OCI-LY7 (cell line): Measurements from ENCODE around the gene SORD. TPM values are rescaled to one million over a fixed set of nuclear protein-coding genes. Genes with fewer than 3 reads are reported as not detected.
"Not testable (repeated sequence)": the region's sequence is repeated elsewhere in the genome, so short reads cannot be mapped to it uniquely, and the experiment has no call there.

Experiments used
- Bru-seq: library from RNA; stranded (reverse); fragments of 400-500 nt; gene quantifications from one replicate; lab custom pipeline; 2021; lab: Mats Ljungman, UMichigan
- BruChase-seq, 2 experiments: library from RNA; stranded (reverse); fragments of 400-500 nt; gene quantifications; one replicate each; lab custom pipeline; 2021; lab: Mats Ljungman, UMichigan
- BruUV-seq: library from RNA; stranded (reverse); fragments of 400-500 nt; replicated peaks from 2 replicates; lab custom pipeline; 2021; lab: Mats Ljungman, UMichigan
- CTCF ChIA-PET: fragments of 300-600 bp; sonication (Branson Sonifier 250); formaldehyde crosslinking; loops from one replicate; lab custom pipeline; 2022; ENCODE audit warnings: antibody characterized with exemption; ENCODE audit not compliant: unreplicated experiment; lab: Charles Lee
- POLR2A ChIA-PET: fragments of 300-600 bp; sonication (Branson Sonifier 250); formaldehyde crosslinking; loops from one replicate; lab custom pipeline; 2022; ENCODE audit warnings: antibody characterized with exemption; lab: Charles Lee
- DNase-seq: peaks from one replicate; pipeline ENCODE4 v3.0.0-alpha.2; 2015; ENCODE audit warnings: low spot score
- H2AFZ ChIP-seq: fragments of 200-600 bp; sonication (generic), shearing (Covaris generic); 2 replicates; pipeline ENCODE4 v1.6.1; 2014; ENCODE audit warnings: mild to moderate bottlenecking, antibody characterized with exemption, low read length, moderate library complexity
- H3K27ac ChIP-seq: fragments of 200-600 bp; sonication (generic); 2 replicates; pipeline ENCODE4 v1.5.1; 2014; ENCODE audit warnings: mixed run types, low read depth, mild to moderate bottlenecking, moderate library complexity, low read length, inconsistent platforms; ENCODE audit not compliant: poor library complexity, severe bottlenecking
- H3K36me3 ChIP-seq: fragments of 200-600 bp; sonication (generic); 2 replicates; pipeline ENCODE4 v1.6.1; 2014; ENCODE audit warnings: mild to moderate bottlenecking, antibody characterized with exemption, low read length, moderate library complexity, mixed read lengths; ENCODE audit not compliant: insufficient read depth
- H3K4me1 ChIP-seq: fragments of 200-600 bp; sonication (generic); 2 replicates; pipeline ENCODE4 v1.5.1; 2014; ENCODE audit warnings: mild to moderate bottlenecking, low read length; ENCODE audit not compliant: insufficient read depth, poor library complexity, severe bottlenecking
- H3K4me2 ChIP-seq: fragments of 200-600 bp; sonication (generic); 2 replicates; pipeline ENCODE4 v1.6.1; 2014; ENCODE audit warnings: mild to moderate bottlenecking, low read length
- H3K4me3 ChIP-seq: fragments of 200-600 bp; sonication (generic); 2 replicates; pipeline ENCODE4 v1.5.1; 2014; ENCODE audit warnings: mild to moderate bottlenecking, low read depth, low read length; ENCODE audit not compliant: poor library complexity, severe bottlenecking
- H3K79me2 ChIP-seq: fragments of 200-600 bp; sonication (generic); 2 replicates; pipeline ENCODE4 v1.6.1; 2016; ENCODE audit warnings: low read depth, mild to moderate bottlenecking, low read length, moderate library complexity, mixed read lengths; ENCODE audit not compliant: insufficient read depth
- H3K9me2 ChIP-seq: fragments of 200-600 bp; sonication (generic); 2 replicates; pipeline ENCODE4 v1.6.1; 2016; ENCODE audit warnings: mild to moderate bottlenecking, low read length, mixed read lengths; ENCODE audit not compliant: insufficient read depth
- H3K9me3 ChIP-seq: fragments of 200-600 bp; sonication (generic); 2 replicates; pipeline ENCODE4 v1.6.1; 2014; ENCODE audit warnings: mild to moderate bottlenecking, mixed run types, low read length, mixed read lengths
- H4K20me1 ChIP-seq: fragments of 200-600 bp; sonication (generic); 2 replicates; pipeline ENCODE4 v1.6.1; 2014; ENCODE audit warnings: mild to moderate bottlenecking, antibody characterized with exemption, low read length, moderate library complexity, mixed read lengths; ENCODE audit not compliant: insufficient read depth
- EZH2phosphoT487 ChIP-seq: fragments of 200-600 bp; sonication (generic); IDR thresholded peaks from 2 replicates; pipeline ENCODE4 v1.6.1; 2018; ENCODE audit warnings: low read depth, borderline replicate concordance, mild to moderate bottlenecking, mixed run types, antibody characterized with exemption, low read length, moderate library complexity, mixed read lengths
- intact Hi-C: fragments of 100-400 bp; cut with micrococcal nuclease; formaldehyde crosslinking; loops from one replicate; pipeline ENCODE4 v1.10.0; 2022; ENCODE audit not compliant: unreplicated experiment
- long read RNA-seq: library from polyadenylated mRNA; stranded (forward); transcript quantifications from one replicate; pipeline ENCODE4 v2.0.0, GENCODE V29; 2022
- total RNA-seq, 2 experiments: library from RNA; depleted of rRNA in 1 of 2; stranded (reverse); fragments of >200 nt in 1 of 2; shearing (Covaris generic) in 1 of 2; gene quantifications; 2 replicates each; pipeline ENCODE4 v1.2.3, GENCODE V29; 2014 to 2022
- TF ChIP-seq, protein P1 (sequence below): fragments of 200-600 bp; sonication (generic); conservative IDR thresholded peaks from 2 replicates; pipeline ENCODE4 v1.5.1; 2014; ENCODE audit warnings: mild to moderate bottlenecking, antibody characterized with exemption, low read length, moderate library complexity, mixed read lengths

Gene SORD
- total RNA-seq (2014; rRNA removed; shearing (Covaris generic)) (10.4 and 11.4 TPM in 2 replicates), total RNA-seq (2022) (17.8 and 18.5 TPM in 2 replicates), Bru-seq, nascent RNA (percentile 59 among the genes with signal in this experiment), BruChase-seq, experiment 1, labeled RNA remaining after a 6-hour chase (percentile 55 among the genes with signal in this experiment), BruChase-seq, experiment 2, labeled RNA remaining after a 2-hour chase (percentile 52 among the genes with signal in this experiment)
- long read RNA-seq, full-length matches to known transcripts, result 28 of 33 reads
- long read RNA-seq, partial matches to known transcripts, result 0 of 33 reads
- long read RNA-seq, other reads (novel, unspliced or antisense), result 5 of 33 reads

DNA sequence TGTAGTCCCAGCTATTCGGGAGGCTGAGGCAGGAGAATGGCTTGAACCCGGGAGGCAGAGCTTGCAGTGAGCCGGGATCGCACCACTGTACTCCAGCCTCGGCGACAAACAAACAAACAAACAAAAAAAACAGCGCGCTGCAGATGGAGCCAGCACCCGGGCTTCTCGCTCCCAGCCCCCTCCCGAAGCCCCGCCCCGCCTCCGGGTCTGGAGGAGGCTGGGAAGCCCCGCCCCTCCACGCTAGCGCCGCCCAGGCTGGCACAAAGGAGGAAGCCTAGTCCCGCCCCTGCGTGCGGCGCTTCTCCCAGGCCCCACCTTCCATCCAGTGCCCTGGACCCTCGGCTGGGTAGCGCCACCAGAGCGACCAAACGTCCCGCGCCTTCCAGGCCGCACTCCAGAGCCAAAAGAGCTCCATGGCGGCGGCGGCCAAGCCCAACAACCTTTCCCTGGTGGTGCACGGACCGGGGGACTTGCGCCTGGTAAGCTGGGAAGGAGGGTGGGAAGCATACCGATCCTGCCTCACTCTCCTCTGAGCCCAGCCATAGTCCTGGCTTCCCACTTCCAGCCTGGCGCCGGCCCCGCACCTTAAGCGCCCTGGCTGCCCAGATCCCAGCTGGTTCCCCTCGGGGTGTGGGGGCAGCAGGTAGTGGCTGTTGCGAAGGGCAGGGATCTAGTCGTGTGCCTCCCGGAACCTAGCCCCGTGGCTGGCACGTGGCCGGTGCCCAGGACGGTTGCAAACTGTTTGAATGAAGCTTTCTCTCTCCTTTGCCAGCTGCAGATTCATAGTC is at the start of gene SORD:
TSS of gene SORD (plus strand) at position 325 of the 788 bp plus-strand sequence. CDS start at position 414, 89 bp downstream.
- no TSS peak for BruUV-seq
- Histone ChIP-seq H3K9me3 (no peaks in the 10 kb centered on the region), H3K4me3 (peak within 1 kb of the TSS; percentile 87), H4K20me1 (no peaks in the 10 kb centered on the region), H3K79me2 (no peaks in the 10 kb centered on the region), H3K4me1 (peaks cover 19% of the 10 kb centered on the region), H3K36me3 (no peaks in the 10 kb centered on the region; the same call in 1 of the 2 replicates), H3K27ac (no peak within 1 kb of the TSS), H3K9me2 (no peaks in the 10 kb centered on the region), H2AFZ (peak within 1 kb of the TSS; percentile 96), H3K4me2 (peak within 1 kb of the TSS; percentile 80)
- TF ChIP-seq, protein P1, sequence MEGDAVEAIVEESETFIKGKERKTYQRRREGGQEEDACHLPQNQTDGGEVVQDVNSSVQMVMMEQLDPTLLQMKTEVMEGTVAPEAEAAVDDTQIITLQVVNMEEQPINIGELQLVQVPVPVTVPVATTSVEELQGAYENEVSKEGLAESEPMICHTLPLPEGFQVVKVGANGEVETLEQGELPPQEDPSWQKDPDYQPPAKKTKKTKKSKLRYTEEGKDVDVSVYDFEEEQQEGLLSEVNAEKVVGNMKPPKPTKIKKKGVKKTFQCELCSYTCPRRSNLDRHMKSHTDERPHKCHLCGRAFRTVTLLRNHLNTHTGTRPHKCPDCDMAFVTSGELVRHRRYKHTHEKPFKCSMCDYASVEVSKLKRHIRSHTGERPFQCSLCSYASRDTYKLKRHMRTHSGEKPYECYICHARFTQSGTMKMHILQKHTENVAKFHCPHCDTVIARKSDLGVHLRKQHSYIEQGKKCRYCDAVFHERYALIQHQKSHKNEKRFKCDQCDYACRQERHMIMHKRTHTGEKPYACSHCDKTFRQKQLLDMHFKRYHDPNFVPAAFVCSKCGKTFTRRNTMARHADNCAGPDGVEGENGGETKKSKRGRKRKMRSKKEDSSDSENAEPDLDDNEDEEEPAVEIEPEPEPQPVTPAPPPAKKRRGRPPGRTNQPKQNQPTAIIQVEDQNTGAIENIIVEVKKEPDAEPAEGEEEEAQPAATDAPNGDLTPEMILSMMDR, result no peak
- no peak for TF ChIP-seq EZH2phosphoT487
- ChIA-PET POLR2A (interaction anchor here (0.5 kb wide), 1 partner anchor 762 kb away, joined by 3 read pairs; no protein-coding TSS in a partner anchor), CTCF (interaction anchor here (0.8 kb wide), 1 partner anchor 95 kb away, joined by 3 read pairs; no protein-coding TSS in a partner anchor)
- peak; percentile 93 for DNase-seq
- intact Hi-C loops, result no loop called here

DNA sequence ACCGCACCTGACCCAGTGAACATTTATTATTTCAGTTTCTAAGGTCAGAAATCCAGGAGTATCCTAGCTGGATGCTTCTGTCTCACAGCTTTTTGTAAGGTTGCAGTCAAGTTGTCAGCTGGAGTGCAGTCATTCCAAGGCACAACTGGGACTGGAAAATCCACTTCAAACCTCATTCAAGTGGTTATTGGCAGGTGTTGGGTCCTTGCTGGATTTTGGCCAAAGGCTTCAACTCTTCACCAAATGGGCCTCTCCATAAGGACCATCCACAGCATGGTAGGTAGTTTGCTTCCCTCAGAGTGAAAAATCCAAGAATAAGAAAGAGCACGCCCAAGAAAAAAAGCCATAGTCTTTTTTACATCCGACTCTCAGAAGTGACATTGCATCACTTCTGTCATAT is 46.8 kb upstream of the SORD start:
- DNase-seq, CTCF ChIA-PET, H3K79me2 ChIP-seq, H2AFZ ChIP-seq, POLR2A ChIA-PET, intact Hi-C loops, H3K36me3 ChIP-seq, H3K9me3 ChIP-seq, H3K4me3 ChIP-seq, H3K4me1 ChIP-seq, H3K9me2 ChIP-seq, H3K27ac ChIP-seq, BruUV-seq, H3K4me2 ChIP-seq, H4K20me1 ChIP-seq: not testable (repeated sequence)

DNA sequence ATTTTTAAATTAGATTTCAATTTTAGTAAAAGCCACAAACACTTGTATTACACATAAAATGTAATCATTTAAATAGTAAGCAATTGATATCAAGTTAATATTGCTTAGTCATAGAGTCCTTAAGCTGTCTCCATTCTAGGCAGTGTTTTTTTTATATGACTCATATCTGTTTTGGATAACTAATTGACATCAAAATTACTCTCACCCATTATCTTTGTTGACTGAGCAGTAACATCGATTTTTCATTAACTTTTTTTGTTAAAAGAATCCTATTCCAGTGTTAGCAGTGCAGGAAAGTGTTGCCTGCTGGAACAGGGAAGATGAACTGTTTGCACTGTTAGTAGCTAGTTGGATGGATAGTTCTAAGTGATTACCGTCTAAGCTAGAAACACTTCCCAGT is 45.2 kb upstream of the SORD start:
- H4K20me1 ChIP-seq, H3K27ac ChIP-seq, H3K4me2 ChIP-seq, H3K4me1 ChIP-seq, BruUV-seq, H3K9me3 ChIP-seq, H3K9me2 ChIP-seq, H3K36me3 ChIP-seq, intact Hi-C loops, DNase-seq, H2AFZ ChIP-seq, H3K79me2 ChIP-seq, CTCF ChIA-PET, H3K4me3 ChIP-seq: not testable (repeated sequence)
- POLR2A ChIA-PET, result interaction anchor here (0.6 kb wide), 1 partner anchor 65 kb away, joined by 3 read pairs; no protein-coding TSS in a partner anchor

DNA sequence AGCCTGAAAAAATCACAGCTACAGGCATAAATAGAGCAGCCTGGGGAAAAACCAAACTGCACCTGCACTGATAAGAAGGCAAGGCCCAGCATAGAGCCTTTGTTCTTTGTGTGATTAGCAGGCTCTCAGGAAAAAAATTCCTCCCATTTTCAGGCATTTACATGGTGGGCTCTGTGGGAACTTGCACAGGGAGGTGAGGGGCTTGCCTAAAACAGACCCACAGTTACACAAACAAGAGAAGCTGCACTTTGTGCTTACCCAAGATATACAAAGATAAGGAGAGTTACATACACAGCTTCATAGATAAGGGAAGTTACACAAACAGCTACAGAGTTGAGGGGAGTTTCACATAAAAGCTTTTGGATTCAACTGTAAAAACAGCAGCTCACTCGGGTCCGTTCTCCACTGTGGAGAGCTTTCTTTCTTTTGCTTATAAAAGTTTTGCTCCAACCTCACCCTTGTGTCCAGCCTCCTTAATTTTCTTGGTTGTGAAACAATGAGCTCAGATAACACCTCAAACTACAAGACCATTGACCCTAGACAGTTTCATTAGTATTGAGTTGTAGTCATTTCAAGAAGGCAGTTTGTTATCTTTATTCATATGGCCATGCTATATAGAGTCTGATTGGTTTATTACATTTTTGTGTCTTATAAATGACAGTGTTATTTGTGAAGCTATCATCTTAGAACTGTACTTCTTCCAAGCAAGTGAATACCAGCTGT is 43.2 kb upstream of the SORD start:
- H3K79me2 ChIP-seq, BruUV-seq, intact Hi-C loops, CTCF ChIA-PET, H3K4me3 ChIP-seq, H4K20me1 ChIP-seq, DNase-seq, H3K36me3 ChIP-seq, H3K9me3 ChIP-seq, H3K27ac ChIP-seq, H3K9me2 ChIP-seq, H2AFZ ChIP-seq, POLR2A ChIA-PET, H3K4me2 ChIP-seq, H3K4me1 ChIP-seq: not testable (repeated sequence)

DNA sequence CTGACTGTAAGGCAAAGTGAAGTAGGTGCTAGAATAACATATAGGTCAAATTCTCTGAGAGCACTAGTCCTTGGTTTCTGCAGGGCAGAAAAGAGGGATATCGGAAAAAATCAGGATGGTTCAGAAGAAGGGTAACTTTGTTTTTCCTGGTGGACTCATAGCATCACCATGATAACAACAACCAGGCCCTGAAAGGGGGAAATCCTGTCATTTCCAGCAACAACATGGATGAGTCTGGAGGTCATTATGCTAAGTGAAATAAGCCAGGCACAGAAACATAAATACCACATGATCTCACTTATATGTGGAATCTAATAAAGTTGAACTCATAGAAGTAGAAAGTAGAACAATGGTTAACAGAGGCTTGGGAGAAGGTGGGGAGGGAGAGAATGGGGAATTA is 38.9 kb upstream of the SORD start:
- DNase-seq, H4K20me1 ChIP-seq, H3K27ac ChIP-seq, H3K9me3 ChIP-seq, BruUV-seq, H3K36me3 ChIP-seq, H2AFZ ChIP-seq, H3K4me2 ChIP-seq, H3K9me2 ChIP-seq, CTCF ChIA-PET, H3K4me3 ChIP-seq, H3K4me1 ChIP-seq, H3K79me2 ChIP-seq, intact Hi-C loops, POLR2A ChIA-PET: not testable (repeated sequence)
